GM21528 (cell line): ENCODE data around the gene NAGLU.
"Not testable (repeated sequence)": the region's sequence is repeated elsewhere in the genome, so short reads cannot be mapped to it uniquely, and the experiment has no call there.

ENCODE experiments used
- ATAC-seq: cut with Tn5 transposase; IDR thresholded peaks from one replicate; pipeline ENCODE4 v1.9.1; 2021; ENCODE audit warnings: mild to moderate bottlenecking, moderate library complexity; ENCODE audit not compliant: unreplicated experiment, low FRiP score

NAGLU gene

GRCh38 chr17:42543190-42544079 is 7.4 kb downstream of the NAGLU start:
- no peak for ATAC-seq

GRCh38 chr17:42544874-42545283 is 8.8 kb downstream of the NAGLU start:
- no peak for ATAC-seq

- not testable (repeated sequence) for ATAC-seq
Measured at GRCh38 chr17:42545755-42546505, 9.9 kb downstream of the NAGLU start.

- ATAC-seq, result no peak
Measured at GRCh38 chr17:42547001-42547461, 11.0 kb downstream of the NAGLU start.

- no peak for ATAC-seq
Measured at GRCh38 chr17:42547698-42548069, 11.6 kb downstream of the NAGLU start.

- ATAC-seq, result no peak
Measured at GRCh38 chr17:42548070-42548837, 12.2 kb downstream of the NAGLU start.

- ATAC-seq, result no peak
Measured at GRCh38 chr17:42548993-42549755, 13.1 kb downstream of the NAGLU start.

- ATAC-seq, result not testable (repeated sequence)
Measured at GRCh38 chr17:42552736-42553135, 16.7 kb downstream of the NAGLU start, which contains the start of gene HSD17B1. HSD17B1 (plus strand) TSS chr17:42552923; CDS start chr17:42552934, 11 bp downstream.

GRCh38 chr17:42553161-42553818 is 17.2 kb downstream of the NAGLU start:
- no peak for ATAC-seq

- ATAC-seq, result no peak
Measured at GRCh38 chr17:42553866-42554249, 17.8 kb downstream of the NAGLU start.

- ATAC-seq, result peak; percentile 68
Measured at GRCh38 chr17:42554250-42555121, 18.4 kb downstream of the NAGLU start.

- ATAC-seq, result no peak
Measured at GRCh38 chr17:42555122-42555622, 19.1 kb downstream of the NAGLU start.

- not testable (repeated sequence) for ATAC-seq
Measured at GRCh38 chr17:42555961-42556617, 20.0 kb downstream of the NAGLU start.

GRCh38 chr17:42559075-42559474 is 23.0 kb downstream of the NAGLU start:
- no peak for ATAC-seq

- no peak for ATAC-seq
Measured at GRCh38 chr17:42560246-42560645, 24.2 kb downstream of the NAGLU start.

GRCh38 chr17:42561897-42562387 is 25.9 kb downstream of the NAGLU start, which contains the start of gene COASY:
COASY (plus strand) TSS chr17:42562148; CDS start chr17:42562623, 475 bp downstream.
- no peak for ATAC-seq

- ATAC-seq, result no peak
Measured at GRCh38 chr17:42562388-42563142, 26.5 kb downstream of the NAGLU start.
